DMS114 treated with DMSO at 0.1 percent for 48 hours (cell line): ENCODE data around the gene CLCN6.

ENCODE experiments used
- DNase-seq: peaks from one replicate; lab custom pipeline; 2025; ENCODE audit not compliant: unreplicated experiment; lab: John Stamatoyannopoulos, UW

CLCN6 gene

DNA sequence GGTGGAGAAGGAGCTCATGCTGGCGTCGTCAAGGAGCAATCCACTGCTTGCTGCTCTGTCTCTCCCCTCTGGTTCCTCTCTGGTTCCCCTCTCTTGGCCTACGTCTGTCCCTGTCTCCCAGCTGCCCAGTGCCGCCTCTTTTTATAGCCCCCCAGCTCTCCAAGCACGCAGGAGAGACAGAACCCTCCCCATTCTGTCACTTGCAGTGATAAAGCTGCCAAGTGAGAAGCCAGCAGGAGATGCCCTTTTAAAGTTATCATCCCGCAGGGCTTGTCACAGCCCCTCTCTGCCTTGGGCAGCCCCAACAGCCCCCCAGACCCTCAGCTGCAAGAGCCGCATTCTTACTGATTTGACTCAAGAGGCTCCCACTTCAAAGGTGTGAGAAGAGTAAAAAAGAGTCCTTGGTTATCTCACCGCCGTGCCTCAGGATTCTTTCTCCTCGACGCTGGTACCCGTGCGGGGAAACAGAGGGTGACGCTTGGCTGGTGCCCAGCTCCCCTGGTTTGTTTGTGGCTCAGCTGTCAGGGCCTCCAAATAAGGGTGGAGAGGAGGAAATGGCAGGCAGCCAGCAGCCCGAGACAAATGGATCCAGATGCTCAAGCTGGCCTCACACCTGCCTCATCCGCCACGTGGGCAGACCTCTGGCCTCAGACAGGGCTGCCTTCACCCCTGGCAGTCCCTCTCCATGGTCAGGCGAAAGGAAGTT, 41.8 kb downstream of the CLCN6 start, which contains the start of gene NPPA:
TSS of gene NPPA (minus strand) at position 117 of the 706 bp plus-strand sequence. CDS start at position 18, 99 bp downstream.
- no peak for DNase-seq

DNA sequence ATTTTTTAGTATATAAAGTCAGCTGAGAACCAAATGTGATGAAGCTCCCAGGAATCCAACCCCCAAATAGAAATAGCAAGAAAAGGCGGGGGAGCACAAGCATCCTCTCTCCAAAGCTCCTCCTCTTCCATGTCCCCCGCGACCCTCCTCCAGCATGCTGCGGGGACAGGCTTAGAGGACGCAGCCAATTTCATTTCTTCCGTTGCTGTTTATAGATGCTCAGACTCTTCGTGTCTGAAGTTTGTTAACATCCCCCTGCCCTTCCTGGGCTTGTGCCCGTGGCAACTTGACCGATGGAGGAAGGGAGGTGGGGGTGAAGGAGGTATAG, 42.3 kb downstream of the CLCN6 start:
- DNase-seq: no peak

DNA sequence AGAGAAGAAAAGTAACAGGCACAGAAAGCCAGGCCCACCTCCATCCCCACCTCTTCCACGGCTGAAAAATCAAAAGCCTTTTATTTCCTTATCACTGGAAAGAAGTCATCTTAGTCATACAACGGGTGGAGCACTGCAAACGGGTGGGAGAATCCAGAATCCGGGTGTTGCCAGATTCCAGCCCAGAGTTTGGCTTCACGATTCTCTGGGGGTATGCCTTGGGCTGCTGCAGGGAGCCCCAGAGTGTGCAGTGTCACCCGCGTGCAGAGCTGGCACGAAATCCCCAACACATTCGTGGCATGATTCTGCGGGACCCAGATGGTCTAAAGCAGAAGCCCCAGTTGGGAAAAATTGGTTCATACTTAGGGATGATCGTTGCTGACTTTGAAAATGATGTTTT, 44.2 kb downstream of the CLCN6 start:
- no peak for DNase-seq

DNA sequence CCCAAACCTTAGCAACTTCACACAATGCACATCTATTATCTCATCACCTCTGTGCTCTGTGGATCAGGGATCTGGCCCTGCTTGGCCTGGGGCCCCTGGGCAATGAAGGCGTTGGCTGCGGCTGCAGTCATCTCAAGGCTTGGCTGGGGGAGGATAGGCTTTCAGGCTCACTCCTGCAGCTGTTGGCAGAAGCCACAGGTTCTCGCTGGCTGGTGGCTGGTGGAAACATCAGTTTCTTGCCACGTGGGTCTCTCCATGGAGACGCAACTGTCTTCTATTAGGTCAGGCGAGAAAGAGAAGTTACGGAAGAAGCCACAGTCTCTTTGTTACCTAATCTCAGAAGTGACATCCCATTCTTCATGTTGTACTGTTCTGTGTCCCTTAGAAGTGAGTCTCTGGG, 45.2 kb downstream of the CLCN6 start:
- no peak for DNase-seq

DNA sequence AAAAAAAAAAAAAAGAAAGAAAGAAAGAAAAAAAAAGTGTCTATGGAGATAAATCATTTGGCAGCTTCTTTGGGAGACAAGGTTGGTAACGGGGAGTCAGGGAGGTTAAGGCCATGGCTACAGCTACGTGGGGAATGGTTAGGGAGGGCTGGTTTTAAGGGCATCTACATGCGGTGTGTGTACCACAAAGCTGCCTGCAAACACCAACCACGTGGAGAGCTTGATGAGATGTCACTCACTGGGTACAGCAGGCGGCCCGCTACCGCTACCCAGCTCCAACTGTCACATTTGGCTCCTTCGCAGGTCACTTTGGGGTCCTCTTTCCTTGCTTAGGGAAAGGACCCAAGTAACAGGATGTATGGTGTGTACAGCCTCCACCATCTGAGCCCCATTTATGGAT, 48.5 kb downstream of the CLCN6 start:
- no peak for DNase-seq

DNA sequence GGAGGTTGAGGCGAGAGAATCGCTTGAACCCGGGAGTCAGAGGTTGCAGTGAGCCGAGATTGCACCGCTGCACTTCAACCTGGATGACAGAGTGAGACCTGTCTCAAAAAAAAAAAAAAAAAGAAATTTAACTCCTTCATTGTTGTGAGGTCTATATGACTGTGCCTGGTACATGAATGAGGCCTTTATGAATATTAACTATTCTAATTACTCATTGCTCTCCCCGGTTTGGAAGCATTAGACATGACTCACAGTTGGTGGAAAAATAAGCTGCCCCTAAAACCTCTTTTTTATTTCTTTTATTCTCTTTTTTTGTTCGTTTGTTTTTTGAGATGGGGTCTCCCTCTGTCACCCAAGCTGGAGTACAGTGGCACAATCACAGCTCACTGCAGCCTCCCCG, 49.4 kb downstream of the CLCN6 start:
- DNase-seq: no peak

DNA sequence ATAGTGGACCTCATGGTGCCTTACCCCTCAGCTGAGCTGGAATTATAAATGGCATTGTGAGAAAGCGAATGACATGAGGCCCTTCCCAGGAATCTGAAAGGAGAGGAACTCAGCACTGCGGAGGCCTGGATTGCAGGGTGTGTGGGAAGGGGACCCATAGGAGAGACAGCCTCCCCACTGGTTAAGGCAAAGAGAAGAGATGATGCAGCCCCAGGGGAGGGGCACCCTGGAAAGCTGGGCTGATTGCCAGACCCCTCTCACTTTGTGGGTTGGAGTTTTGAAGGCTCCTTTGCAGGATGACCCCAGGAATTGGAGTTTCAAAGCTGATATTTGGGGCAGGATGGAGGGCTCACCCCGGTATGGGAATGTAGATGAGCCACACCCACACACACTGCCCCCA, 50.7 kb downstream of the CLCN6 start:
- no peak for DNase-seq

DNA sequence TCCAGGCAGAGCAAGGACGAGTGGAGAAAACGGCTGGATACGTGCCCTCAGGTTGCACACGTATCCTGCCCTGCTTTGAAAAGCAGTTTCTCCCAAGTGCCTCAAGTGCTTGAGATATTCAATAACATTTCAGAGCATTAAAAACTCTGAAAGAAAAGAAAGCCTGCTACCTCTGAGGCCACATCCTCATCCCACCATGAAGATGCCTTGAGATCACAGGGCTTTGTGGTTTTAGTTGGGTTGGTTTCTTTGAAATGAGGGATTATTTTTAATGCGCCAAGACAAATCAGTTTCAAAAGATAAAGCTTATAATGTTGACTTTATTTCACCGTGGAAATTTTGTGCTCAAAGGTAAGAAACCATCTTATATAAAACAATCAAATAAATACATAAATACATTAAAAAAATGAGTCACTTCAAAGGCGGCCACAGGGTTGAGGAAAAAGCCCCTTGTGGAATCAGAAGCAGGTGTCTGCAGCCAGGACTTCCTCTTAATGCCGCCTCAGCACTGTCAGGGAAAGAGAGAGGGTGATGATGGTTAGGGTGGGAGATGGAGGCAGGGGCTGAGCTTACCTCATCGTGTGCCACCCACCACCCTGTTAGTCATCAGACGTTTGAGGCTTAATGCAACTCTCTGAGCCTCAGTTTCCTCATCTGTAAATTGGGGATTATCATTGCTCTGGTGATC, 51.3 kb downstream of the CLCN6 start:
- DNase-seq: no peak

DNA sequence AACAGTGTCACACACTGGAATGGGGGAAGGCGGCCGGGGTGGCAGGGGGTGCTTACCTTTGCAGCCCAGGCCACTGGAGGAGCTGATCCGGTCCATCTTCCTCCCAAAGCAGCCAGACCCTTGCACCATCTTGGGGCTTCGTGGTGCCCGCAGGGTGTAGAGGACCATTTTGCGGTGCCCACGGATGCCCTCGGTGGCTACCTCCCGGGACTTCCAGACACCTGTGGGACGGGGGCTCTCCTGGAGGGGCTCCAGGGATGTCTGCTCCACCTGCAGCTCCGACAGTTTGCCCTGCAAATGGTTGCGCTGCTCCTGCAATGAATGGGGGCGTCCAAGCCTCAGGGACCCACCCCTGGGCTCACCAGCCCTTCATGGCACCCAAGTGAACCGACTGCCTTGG, 52.2 kb downstream of the CLCN6 start:
- DNase-seq: no peak

DNA sequence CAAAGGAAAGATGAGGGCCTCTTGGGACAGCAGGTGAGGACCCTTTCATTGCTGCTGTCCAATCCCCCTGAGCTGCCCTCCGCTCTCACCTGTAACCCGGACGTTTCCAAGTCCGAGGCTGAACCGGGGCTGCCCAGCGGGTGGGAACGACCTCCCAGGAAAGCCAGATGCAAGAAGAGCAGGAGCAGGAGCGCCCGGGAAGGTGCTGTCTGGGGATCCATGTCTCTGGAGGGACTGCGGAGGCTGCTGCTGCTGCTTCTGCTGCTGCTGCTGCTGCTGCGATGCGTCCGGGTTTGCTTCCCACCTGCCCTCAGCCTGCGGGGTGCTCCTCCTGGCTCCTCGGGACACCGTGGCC, 52.6 kb downstream of the CLCN6 start, which contains the start of gene NPPB:
TSS of gene NPPB (minus strand) at position 333 of the 355 bp plus-strand sequence. CDS start at position 221, 112 bp downstream.
- no peak for DNase-seq

DNA sequence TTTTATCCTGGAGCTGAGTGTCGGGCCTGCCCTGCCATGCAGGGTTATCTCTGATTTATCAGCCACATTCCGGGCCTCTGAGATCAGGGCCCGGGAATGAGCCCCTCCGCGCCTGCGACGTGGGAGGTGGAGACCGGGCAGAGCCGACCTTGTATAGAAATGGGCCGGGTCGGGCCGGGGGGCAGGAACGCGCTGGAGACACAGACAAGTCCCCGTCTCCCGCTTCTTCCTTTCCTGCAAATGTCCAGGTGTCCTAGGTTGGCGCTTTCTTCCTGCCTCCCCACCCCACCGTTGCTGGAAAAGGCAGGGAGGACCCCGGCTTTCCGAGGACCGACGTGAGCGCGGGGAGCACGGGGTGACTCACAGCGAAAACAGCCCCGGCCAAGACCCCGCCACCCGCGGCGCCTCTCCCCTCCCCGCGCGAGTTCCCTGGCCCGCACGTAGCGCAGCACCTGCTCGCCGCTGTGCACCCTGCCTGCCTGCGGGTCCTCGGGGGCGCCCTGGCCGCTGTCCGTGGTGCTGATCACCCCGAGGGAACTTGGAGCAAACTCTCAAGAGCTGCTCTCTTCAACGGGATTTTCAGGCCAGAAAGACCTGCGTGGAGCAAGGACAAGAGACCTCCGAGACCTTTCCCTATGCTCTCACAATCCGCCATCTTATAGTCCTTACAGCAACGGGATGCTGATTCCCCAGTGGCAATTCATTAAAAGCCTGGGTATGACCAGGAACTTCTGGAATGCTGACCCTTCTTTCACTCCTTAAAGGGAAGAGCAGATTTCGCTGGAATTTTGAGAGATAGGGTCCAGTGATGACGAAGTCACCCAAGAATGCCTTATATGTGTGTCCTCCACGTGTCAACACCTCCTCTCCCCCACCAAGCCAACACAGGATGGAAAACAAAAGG, 53.2 kb downstream of the CLCN6 start:
- no peak for DNase-seq

DNA sequence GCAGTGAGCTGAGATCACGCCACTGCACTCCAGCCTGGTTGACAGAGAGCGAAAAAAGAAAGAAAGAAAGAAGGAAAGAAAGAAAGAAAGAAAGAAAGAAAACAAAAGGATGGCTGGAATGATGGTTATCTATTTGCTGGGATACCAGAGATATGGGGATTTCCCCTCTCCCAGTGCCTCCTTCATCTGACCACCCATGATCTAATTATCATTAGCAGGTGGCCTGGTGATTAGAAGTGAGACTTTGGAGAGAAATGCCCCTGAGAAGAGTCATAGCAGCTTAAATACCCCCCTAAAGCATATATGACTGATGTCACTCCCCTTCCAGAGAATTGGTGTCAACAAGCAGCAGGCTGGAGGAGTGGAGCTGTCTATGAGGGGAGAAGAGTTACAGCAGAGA, 54.1 kb downstream of the CLCN6 start:
- no peak for DNase-seq

DNA sequence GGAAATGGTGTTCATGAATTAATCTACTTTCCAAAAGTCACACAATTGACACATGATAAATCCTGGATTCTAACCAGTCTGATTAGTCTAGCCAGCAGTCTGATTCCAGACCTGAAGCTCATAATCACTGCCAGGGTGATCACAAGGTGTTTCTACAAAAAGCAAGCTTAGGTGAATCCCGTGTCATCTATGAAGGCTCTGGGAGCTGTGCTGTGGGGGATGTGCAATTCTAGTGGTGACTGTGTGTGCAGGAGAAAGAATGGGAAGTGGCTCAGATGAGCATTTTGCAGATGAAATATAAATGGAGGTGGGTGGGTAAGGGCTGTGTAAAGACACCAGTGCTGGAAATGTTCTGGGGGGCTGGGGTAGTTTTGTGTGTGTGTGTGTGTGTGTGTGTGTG, 54.6 kb downstream of the CLCN6 start:
- DNase-seq: no peak

DNA sequence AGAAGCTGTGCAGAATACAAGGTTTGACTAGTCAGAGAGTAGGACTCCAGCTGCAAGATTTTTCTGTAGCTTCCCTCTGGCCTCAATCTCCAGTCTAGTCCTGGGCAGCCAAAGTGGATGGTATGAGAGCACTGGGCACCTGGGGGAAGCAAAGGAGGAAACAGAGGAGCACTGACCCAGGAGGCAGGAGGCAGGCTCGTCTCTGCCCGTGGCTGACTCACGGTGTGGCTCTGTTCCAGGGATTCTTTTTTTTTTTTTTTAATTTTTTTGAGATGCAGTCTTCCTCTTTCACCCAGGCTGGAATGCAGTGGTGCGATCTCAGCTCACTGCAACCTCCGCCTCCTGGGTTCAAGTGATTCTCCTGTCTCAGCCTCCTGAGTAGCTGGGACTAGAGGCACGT, 56.9 kb downstream of the CLCN6 start:
- DNase-seq: no peak

DNA sequence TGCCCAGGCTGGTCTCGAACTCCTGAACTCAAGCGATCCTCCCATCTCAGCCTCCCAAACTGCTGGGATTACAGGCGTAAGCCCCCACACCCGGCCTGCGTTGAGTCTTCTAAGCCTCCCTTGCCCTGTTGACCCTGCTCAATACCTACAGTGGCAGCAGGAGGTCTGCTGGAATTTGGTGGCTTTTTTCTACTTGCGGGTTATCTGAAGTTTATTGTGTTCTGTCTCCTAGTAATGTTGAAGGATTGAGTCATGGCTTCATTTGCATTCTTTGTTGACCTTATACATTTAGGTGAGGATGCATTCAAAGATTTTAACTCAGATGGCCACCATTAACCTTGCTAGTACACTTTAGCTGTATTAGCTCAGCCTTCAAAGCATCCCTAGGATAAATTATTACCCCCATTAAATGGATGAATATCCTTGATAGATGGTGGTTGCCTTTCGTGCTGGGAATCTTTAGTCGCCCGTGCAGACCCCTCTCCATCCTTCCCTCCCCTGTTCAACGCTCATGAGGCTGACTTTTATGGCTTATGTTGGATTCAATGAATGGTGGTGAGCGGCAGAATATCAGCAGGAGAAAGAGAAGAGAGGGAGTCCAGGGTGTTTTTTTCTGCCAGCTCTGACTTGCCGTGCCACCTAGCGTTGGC, 62.5 kb downstream of the CLCN6 start:
- no peak for DNase-seq

DNA sequence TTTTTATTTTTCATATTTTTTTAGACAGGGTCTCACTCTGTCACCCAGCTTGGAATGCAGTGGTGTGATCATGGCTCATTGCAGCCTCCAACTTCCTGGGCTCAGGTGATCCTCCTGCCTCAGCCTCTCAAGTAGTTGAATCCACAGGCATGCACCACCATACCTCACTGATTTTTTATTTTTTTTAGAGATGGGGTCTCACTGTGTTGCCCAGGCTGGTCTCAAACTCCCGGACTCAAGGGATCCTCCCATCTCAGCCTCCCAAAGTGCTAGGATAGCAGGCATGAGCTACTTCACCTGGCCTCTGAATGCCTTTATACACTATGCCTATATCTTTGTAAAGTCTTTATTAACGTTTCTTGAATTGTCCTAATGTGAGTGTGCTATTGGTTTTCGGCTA, 63.1 kb downstream of the CLCN6 start:
- no peak for DNase-seq

DNA sequence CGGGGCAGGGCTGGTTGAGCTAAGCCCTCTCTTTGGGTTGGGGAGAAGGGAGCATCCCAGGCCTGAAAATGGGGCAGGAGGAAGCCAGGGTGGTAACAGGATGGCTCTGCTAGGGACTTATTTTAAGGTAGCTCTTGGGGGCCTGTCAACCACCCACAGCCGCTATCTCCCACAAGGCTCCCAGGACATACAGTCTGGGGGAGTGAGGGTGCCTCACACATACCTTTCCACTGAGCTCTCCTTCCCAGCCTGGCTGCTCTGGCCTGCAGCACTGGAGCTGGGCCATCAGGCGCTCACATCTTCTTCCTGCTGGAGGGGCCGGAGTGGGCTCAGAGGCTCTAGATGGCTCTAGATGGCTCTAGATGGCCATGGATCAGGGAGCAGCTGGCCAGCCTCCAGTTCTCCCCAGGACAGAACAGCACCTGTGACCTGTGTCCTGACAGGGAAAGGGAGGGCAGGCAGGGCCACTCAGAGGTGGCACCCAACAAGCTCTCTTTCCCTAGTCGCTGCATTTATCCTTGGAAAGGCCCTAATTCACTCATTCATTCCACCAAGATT, 63.7 kb downstream of the CLCN6 start:
- no peak for DNase-seq

DNA sequence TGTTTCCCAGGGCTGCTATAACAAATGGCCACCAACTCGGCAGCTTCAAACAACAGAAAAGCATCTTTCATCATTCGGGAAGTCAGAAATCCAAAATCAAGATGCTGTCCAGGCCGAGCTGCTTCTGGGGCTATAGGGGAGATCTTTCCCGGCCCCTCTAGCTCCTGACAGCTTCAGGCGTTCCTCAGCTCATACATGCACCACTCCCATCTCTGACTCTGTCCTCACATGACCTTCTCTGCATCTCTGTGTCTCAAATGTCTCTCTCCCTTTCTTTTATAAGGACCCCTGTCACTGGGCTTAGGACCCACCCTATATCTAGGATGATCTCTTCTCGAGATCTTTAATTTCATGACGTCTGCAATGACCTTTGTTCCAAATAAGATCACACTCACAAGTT, 66.6 kb downstream of the CLCN6 start:
- no peak for DNase-seq

DNA sequence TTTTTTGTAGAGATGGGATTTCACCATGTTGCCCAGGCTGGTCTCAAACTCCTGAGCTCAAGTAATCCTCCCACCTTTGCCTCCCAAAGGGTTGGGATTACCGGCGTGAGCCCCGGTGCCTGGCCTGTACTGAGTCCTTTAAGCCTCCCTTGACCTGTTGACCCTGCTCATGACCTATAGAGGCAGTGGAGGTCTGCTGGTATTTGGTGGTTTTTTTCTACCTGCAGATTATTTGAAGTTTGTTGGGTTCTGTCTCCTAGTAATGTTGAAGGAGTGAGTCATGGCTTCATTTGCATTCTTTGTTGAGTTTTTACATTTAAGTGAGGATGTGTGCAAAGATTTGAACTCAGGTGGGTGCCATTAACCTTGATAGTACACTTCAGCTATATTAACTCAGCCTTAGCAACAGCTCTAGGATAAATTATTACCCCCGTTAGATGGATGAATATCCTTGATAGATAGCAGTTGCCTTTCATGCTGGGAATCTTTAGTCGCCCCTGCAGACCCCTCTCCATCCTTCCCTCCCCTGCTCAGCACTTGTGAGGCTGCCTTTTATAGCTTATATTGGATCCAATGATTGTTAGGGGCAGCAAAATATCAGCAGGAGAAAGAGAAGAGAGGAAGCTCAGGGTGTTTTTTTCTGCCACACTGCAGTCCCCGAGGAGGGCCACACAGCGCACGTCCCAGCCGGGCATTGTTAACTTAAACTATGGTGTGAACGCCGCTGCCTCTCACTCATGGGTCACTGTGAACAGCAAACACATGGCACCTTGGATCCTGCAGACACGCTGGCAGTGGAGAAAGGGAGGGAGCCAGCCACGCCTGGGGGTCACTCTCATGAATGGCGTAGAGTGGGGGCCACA, 67.6 kb downstream of the CLCN6 start:
- DNase-seq: no peak

DNA sequence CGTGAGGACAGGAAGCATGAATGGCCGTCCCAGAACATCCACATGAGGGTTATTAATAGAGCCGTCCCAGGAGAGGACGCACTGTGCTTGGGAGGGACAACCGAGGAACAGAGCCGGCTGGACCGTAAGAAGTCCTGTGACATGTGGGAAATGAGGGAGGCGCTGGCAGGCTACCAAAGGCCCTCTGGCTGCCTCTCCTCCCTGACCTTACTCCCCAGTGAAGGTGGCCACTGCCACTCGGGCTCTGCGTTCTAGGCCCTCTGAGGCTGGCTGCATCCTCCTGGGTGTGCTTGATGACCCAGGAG, 68.2 kb downstream of the CLCN6 start:
- no peak for DNase-seq
